Neural progenitor cell (in vitro differentiated cells): ENCODE measurements around the gene IRX4. TPM values are rescaled to one million over a fixed set of nuclear protein-coding genes. Genes with fewer than 3 reads are reported as not detected.

Experiments
- DNase-seq: peaks from one replicate; pipeline ENCODE4 v3.0.0-alpha.2; 2016; ENCODE audit warnings: low spot score
- H2AFZ ChIP-seq: fragments of 200-600 bp; sonication (generic); replicated peaks from 2 replicates; pipeline ENCODE4 v1.6.1; 2016; ENCODE audit warnings: antibody characterized with exemption
- H3F3A ChIP-seq: fragments of 200-600 bp; sonication (generic); 2 replicates; pipeline ENCODE4 v1.6.1; 2016; ENCODE audit warnings: antibody characterized with exemption, low read depth
- H3K27ac ChIP-seq: fragments of 200-600 bp; sonication (generic); 2 replicates; pipeline ENCODE4 v1.5.1; 2016; ENCODE audit warnings: mild to moderate bottlenecking
- H3K27me3 ChIP-seq: fragments of 200-600 bp; sonication (generic); 2 replicates; pipeline ENCODE4 v1.6.1; 2016; ENCODE audit warnings: mild to moderate bottlenecking, moderate library complexity
- H3K36me3 ChIP-seq: fragments of 200-600 bp; sonication (generic); 2 replicates; pipeline ENCODE4 v1.5.1; 2016
- H3K4me1 ChIP-seq: fragments of 200-600 bp; sonication (generic); 2 replicates; pipeline ENCODE4 v1.6.1; 2016; ENCODE audit warnings: mixed run types
- H3K4me2 ChIP-seq: fragments of 200-600 bp; sonication (generic); 2 replicates; pipeline ENCODE4 v1.6.1; 2016
- H3K4me3 ChIP-seq: fragments of 200-600 bp; sonication (generic); 2 replicates; pipeline ENCODE4 v1.5.1; 2016
- H3K79me2 ChIP-seq: fragments of 200-600 bp; sonication (generic); 2 replicates; pipeline ENCODE4 v1.6.1; 2016; ENCODE audit warnings: low read depth
- H3K9ac ChIP-seq: fragments of 200-600 bp; sonication (generic); 2 replicates; pipeline ENCODE4 v1.6.1; 2016
- H3K9me3 ChIP-seq: fragments of 200-600 bp; sonication (generic); 2 replicates; pipeline ENCODE4 v1.5.1; 2016; ENCODE audit warnings: low read depth
- H4K20me1 ChIP-seq: fragments of 200-600 bp; sonication (generic); 2 replicates; pipeline ENCODE4 v1.6.1; 2016; ENCODE audit warnings: low read depth
- H3K27ac Mint-ChIP-seq: 3 replicates; pipeline ENCODE4 v1.8.0; 2021; ENCODE audit warnings: mixed read lengths
- H3K27me3 Mint-ChIP-seq: 2 replicates; pipeline ENCODE4 v1.8.0; 2022; ENCODE audit warnings: low read depth, mild to moderate bottlenecking, inconsistent platforms, moderate library complexity, mixed read lengths; ENCODE audit not compliant: insufficient read depth
- H3K36me3 Mint-ChIP-seq: 3 replicates; pipeline ENCODE4 v1.8.0; 2021; ENCODE audit warnings: mixed read lengths
- H3K4me1 Mint-ChIP-seq: 3 replicates; pipeline ENCODE4 v1.8.0; 2021; ENCODE audit warnings: mixed read lengths
- H3K4me3 Mint-ChIP-seq: 3 replicates; pipeline ENCODE4 v1.8.0; 2021; ENCODE audit warnings: mild to moderate bottlenecking, moderate library complexity, mixed read lengths
- H3K9me3 Mint-ChIP-seq: 3 replicates; pipeline ENCODE4 v1.8.0; 2020; ENCODE audit warnings: mixed read lengths
- EZH2 ChIP-seq: fragments of 200-600 bp; sonication (generic); IDR thresholded peaks from 2 replicates; pipeline ENCODE4 v1.6.1; 2017; ENCODE audit warnings: antibody characterized with exemption, mild to moderate bottlenecking, moderate library complexity
- EZH2phosphoT487 ChIP-seq: fragments of 200-600 bp; sonication (generic); IDR thresholded peaks from 2 replicates; pipeline ENCODE4 v1.6.1; 2017; ENCODE audit warnings: antibody characterized with exemption
- total RNA-seq: library from RNA; depleted of rRNA; stranded (reverse); fragments of >200 nt; gene quantifications from 2 replicates; pipeline ENCODE4 v1.2.3, GENCODE V29; 2015; ENCODE audit warnings: low replicate concordance
- TF ChIP-seq, protein P1 (sequence below): fragments of 200-600 bp; sonication (generic); IDR thresholded peaks from 2 replicates; pipeline ENCODE4 v1.5.1; 2017; ENCODE audit warnings: antibody characterized with exemption, mild to moderate bottlenecking

Gene IRX4
- total RNA-seq, 1 donor from 2014 or later, result not detected

- TF ChIP-seq, protein P1, sequence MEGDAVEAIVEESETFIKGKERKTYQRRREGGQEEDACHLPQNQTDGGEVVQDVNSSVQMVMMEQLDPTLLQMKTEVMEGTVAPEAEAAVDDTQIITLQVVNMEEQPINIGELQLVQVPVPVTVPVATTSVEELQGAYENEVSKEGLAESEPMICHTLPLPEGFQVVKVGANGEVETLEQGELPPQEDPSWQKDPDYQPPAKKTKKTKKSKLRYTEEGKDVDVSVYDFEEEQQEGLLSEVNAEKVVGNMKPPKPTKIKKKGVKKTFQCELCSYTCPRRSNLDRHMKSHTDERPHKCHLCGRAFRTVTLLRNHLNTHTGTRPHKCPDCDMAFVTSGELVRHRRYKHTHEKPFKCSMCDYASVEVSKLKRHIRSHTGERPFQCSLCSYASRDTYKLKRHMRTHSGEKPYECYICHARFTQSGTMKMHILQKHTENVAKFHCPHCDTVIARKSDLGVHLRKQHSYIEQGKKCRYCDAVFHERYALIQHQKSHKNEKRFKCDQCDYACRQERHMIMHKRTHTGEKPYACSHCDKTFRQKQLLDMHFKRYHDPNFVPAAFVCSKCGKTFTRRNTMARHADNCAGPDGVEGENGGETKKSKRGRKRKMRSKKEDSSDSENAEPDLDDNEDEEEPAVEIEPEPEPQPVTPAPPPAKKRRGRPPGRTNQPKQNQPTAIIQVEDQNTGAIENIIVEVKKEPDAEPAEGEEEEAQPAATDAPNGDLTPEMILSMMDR, result no peak
- no peak for TF ChIP-seq EZH2phosphoT487
- TF ChIP-seq EZH2, result no peak
- Histone ChIP-seq H2AFZ (no peak overlapping the region), H3K27me3 (peaks cover 95% of the 10 kb centered on the region), H4K20me1 (peaks cover 31% of the 10 kb centered on the region), H3K4me3 (no peak overlapping the region), H3K79me2 (no peaks in the 10 kb centered on the region), H3K36me3 (no peaks in the 10 kb centered on the region), H3K9ac (no peak overlapping the region), H3F3A (no peaks in the 10 kb centered on the region), H3K9me3 (no peaks in the 10 kb centered on the region), H3K4me1 (peaks cover 10% of the 10 kb centered on the region), H3K4me2 (no peak overlapping the region), H3K27ac (no peak overlapping the region)
- Mint-ChIP-seq H3K27me3 (peaks cover 40% of the 10 kb centered on the region), H3K9me3 (peaks cover 6% of the 10 kb centered on the region), H3K4me3 (no peak overlapping the region), H3K4me1 (peaks cover 18% of the 10 kb centered on the region), H3K36me3 (no peaks in the 10 kb centered on the region), H3K27ac (no peak overlapping the region)
- DNase-seq, result no peak
Measured at GRCh38 chr5:1890296-1890695, 7.6 kb upstream of the IRX4 start.

DNA sequence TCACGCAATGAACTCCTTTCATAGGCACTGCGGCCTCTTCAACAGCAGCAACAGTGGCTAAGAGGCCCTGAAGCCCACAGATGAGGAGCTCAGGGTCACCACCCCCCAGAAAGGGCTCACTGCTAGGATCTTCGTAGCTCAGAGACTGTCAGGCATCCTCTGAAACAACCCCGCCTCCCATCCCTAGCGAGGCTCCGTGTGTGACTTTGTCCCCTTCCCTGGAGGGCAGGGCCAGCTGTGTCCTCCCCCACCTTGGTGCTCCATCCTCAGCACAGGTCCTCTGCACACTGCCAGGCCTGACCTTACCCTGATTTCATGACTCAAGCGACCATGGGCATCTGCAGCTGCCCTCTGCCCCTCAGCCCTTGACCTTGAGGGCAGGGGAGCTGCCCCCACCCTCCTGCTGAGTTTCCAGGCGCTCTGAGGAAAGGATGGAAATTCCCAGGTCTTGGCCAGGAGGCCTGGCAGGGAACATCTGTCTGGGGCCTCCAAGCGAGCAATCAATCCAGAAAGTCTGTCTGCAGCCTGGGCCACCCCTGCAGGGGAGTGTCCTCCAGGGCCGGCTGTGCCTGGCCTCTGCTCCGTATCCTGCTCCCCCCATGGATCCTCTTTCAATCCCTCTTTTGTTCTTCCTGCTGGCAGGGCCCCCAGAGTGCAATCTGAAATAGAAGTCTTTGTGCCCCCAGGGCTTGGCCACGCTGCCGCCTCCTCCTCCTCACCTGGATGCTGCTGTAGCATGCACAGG, 6.8 kb upstream of the IRX4 start:
- H3K4me3 Mint-ChIP-seq, result no peak overlapping the region
- H3K79me2 ChIP-seq, result no peaks in the 10 kb centered on the region
- no peak overlapping the region for H3K4me3 ChIP-seq
- H3K27me3 ChIP-seq, result peaks cover 100% of the 10 kb centered on the region
- no peak overlapping the region for H3K4me2 ChIP-seq
- TF ChIP-seq EZH2, result no peak
- no peak for TF ChIP-seq EZH2phosphoT487
- TF ChIP-seq, protein P1, result no peak
- H4K20me1 ChIP-seq, result peaks cover 39% of the 10 kb centered on the region
- H3K27me3 Mint-ChIP-seq, result peaks cover 45% of the 10 kb centered on the region
- no peaks in the 10 kb centered on the region for H3K36me3 ChIP-seq
- no peak overlapping the region for H3K27ac ChIP-seq
- no peaks in the 10 kb centered on the region for H3F3A ChIP-seq
- no peak overlapping the region for H2AFZ ChIP-seq
- no peak for DNase-seq
- H3K4me1 ChIP-seq, result peaks cover 10% of the 10 kb centered on the region
- H3K9ac ChIP-seq, result no peak overlapping the region
- no peak overlapping the region for H3K27ac Mint-ChIP-seq
- H3K36me3 Mint-ChIP-seq, result no peaks in the 10 kb centered on the region
- H3K9me3 Mint-ChIP-seq, result peaks cover 6% of the 10 kb centered on the region
- H3K4me1 Mint-ChIP-seq, result peaks cover 18% of the 10 kb centered on the region
- H3K9me3 ChIP-seq, result no peaks in the 10 kb centered on the region

GRCh38 chr5:1888541-1889251, 6.0 kb upstream of the IRX4 start:
- H3K27ac Mint-ChIP-seq, result no peak overlapping the region
- H3K27me3 ChIP-seq, result peaks cover 100% of the 10 kb centered on the region
- no peak for DNase-seq

More at GRCh38 chr5:1888541-1889251, 6.0 kb upstream of the IRX4 start:
- Histone ChIP-seq H3K9me3 (no peaks in the 10 kb centered on the region), H3K4me2 (no peak overlapping the region), H3K9ac (no peak overlapping the region), H4K20me1 (peaks cover 47% of the 10 kb centered on the region), H3K79me2 (no peaks in the 10 kb centered on the region), H3F3A (no peaks in the 10 kb centered on the region), H3K4me1 (peaks cover 10% of the 10 kb centered on the region), H3K27ac (no peak overlapping the region), H3K36me3 (no peaks in the 10 kb centered on the region), H3K4me3 (no peak overlapping the region), H2AFZ (no peak overlapping the region)
- peaks cover 23% of the 10 kb centered on the region for H3K4me1 Mint-ChIP-seq
- TF ChIP-seq, protein P1, result no peak
- TF ChIP-seq EZH2phosphoT487, result no peak
- TF ChIP-seq EZH2, result no peak
- peaks cover 6% of the 10 kb centered on the region for H3K9me3 Mint-ChIP-seq
- peak overlapping the region; percentile 35 for H3K4me3 Mint-ChIP-seq
- H3K27me3 Mint-ChIP-seq, result peaks cover 51% of the 10 kb centered on the region
- no peaks in the 10 kb centered on the region for H3K36me3 Mint-ChIP-seq
